Epithelial cell of prostate (primary cell): Measurements from ENCODE around the gene IARS2.
"Not testable (repeated sequence)": the region's sequence is repeated elsewhere in the genome, so short reads cannot be mapped to it uniquely, and the experiment has no call there.

Experiments used
- DNase-seq: peaks from one replicate; pipeline ENCODE4 v3.0.0-alpha.2; 2011; ENCODE audit warnings: low read depth, low spot score
- H3K27ac ChIP-seq: fragments of 450-650 bp; 2 replicates; pipeline ENCODE4 v1.5.1; 2017; ENCODE audit warnings: mild to moderate bottlenecking

The IARS2 gene

DNA sequence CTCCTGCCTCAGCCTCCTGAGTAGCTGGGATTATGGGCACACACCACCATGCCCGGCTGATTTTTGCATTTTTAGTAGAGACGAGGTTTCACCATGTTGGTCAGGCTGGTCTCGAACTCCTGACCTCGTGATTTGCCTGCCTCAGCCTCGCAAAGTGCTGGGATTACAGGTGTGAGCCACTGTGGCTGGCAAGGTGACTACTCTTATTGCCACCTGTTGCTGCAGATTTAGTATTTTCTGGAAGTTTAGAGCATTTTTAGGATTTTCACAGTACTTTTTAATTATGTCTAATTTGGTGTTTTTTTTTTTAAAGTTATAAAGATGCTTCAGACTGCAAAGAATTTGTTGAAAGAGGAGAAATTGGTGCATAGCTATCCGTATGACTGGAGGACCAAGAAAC is 16.5 kb downstream of the IARS2 start:
- not testable (repeated sequence) for H3K27ac ChIP-seq, DNase-seq

DNA sequence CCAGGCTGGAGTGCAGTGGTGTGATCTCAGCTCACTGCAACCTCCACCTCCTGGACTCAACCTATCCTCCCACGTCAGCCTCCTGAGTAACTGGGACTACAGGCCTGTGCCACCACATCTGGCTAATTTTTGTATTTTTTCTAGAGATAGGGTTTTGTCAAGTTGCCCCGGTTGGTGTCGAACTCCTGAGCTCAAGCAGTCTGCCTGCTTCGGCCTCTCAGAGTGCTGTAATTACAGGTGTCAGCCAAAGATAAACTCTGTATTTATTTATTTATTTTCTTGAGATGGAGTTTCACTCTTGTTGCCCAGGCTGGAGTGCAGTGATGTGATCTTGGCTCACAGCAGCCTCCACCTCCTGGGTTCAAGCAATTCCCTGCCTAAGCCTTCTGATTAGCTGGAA is 18.7 kb downstream of the IARS2 start:
- DNase-seq, H3K27ac ChIP-seq: not testable (repeated sequence)

DNA sequence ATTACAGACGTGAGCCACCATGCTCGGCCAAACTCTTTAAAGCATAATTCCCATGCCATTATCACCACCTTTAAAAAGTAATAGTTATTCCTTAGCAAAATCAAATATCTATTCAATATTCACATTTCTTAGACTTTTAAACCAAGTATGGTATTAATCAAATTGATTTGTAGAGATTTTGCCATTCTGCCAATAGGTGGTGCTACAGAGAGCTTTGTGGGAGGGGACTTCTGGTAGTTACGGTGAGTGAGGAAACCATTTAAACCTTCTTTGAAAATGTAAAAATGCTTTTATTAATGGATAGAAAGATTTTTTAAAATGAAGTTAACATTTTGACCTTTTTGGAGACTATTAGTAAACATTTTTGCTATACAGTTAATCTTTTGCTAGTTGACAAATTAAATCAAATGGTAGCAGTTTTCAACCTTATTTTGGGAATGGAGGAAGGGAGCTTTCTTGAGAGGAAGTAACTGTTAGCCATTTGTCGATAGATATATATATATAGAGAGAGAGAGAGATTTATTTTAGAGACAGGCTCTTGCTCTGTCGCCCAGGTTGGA is 19.3 kb downstream of the IARS2 start:
- H3K27ac ChIP-seq: no peak overlapping the region
- DNase-seq: no peak

DNA sequence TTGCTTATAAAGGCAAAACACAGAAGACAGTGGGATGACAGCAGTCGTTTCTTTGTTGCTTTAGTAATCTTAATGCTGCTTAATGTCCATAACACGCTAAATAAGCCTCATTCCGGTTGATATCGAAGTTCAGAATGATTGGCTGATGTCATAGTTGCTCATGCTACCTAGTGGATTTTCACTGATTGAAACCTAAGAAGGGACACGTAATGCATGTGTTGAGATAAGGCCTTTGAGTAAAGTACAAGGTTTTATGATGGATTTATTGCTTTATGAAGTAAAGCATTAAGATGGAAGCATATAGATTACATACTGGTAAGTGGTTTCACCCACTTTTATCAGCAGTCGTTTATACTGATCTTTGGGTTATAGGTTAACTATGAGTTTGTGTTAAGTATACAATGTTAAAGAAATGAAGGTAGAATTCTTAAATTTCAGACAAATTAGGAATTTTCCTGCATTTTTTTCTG is 25.1 kb downstream of the IARS2 start:
- no peak for DNase-seq
- H3K27ac ChIP-seq: no peak overlapping the region

DNA sequence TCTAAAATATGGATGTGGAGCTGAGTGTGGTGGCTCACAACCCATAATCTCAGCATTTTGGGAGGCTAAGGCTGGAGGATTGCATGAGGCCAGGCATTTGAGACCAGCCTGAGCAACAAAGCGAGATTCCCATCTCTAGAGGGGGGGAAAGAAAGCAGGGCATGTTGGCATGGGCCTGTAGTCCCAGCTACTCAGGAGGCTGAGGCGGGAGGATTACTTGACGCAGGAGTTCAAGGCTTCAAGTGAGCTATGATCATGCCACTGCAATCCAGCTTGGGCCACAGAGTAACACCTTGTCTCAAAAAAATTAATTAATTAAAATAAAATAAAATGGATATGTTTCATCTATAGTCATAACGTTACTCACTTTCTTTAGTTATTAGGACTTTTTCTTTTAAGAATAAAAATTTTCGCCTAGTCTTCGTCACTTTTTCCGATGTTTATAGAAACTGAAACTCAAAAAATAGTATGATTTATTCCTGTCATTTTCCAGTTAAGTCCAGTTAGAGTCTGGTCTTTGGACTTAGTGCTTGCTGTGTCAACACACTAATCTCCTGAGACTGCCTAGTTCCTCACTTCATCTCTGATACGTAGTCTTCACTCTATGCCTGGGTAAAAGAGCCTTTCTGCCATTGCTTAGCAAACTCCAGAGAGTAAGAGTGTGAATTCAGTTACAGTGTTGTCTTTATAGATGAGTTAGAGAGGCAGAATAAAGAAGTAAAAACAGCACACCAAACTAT is 28.0 kb downstream of the IARS2 start:
- no peak overlapping the region for H3K27ac ChIP-seq
- no peak for DNase-seq

DNA sequence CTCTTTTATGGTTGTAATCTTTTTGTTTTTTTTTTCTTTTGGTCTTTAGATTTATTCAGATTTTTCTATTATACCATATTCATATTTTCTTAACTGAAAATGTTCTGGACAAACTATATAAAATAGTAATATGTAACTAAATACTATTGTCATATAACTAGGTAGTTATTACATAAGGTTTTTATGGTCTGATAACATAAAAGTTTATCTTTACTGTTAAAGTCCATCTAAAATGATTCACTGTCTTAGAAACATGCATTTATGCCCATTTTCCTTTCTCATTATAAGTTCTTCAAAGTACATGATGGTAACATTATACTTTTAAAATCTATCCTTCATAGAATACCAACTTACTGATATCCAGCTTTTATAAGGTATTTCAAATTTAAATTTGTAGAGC is 29.1 kb downstream of the IARS2 start:
- DNase-seq: no peak
- H3K27ac ChIP-seq: no peak overlapping the region

DNA sequence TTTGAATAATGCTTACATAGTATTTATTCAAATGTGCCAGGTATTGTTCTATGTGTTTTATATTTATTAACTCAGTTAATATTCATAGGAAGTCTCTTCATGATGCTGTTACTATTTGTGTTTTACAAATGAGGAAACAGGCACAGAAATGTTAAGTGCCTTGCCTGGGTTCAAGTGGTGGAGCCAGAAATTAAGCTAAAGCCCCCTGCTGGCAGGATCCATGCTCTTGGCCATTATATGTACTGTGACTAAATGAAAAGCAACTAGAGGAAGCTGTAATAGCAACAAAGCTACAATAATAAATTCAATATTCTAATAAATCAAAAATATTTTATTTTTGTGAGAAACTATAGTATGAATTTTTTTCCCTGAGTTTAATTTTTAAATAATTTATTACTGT is 30.0 kb downstream of the IARS2 start:
- no peak overlapping the region for H3K27ac ChIP-seq
- DNase-seq: no peak

DNA sequence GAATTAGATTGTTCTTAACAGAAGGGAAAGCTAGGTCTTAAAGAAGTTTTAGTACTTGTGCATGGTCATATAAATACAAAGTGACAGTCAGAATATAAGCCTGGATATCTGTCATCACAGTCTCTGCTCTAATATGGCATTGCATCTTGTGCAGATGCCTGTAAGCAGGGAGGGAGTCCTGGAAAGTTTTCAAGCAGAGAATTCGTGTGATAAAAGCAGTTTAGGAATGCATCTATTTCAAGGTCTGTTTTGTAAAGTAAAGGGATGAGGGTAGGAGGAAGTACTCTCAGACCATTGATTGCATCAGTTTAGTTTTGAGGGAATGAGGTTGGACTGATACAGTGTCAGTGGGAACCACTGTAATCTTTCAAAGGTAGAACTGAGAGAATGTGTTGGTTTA is 30.6 kb downstream of the IARS2 start:
- no peak overlapping the region for H3K27ac ChIP-seq
- no peak for DNase-seq

DNA sequence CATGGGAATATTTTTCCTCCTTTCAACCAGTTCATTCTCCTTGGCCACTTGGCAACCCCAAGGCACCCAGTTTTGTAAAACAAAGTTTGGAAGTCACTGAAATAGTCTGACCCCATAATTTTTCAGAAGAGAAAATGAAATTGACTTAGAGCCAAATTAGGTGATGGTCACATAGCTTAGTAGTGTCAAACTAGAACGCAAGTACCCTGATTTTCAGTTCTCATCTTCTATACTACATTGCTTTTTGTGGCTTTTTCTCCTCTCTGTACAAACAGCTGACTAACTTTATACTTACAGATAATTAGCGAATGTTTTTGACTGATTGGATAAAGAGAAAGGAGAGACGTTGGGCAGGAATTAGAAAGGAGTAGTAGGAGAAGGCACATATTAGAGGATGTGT is 33.1 kb downstream of the IARS2 start:
- H3K27ac ChIP-seq: no peak overlapping the region
- DNase-seq: no peak

DNA sequence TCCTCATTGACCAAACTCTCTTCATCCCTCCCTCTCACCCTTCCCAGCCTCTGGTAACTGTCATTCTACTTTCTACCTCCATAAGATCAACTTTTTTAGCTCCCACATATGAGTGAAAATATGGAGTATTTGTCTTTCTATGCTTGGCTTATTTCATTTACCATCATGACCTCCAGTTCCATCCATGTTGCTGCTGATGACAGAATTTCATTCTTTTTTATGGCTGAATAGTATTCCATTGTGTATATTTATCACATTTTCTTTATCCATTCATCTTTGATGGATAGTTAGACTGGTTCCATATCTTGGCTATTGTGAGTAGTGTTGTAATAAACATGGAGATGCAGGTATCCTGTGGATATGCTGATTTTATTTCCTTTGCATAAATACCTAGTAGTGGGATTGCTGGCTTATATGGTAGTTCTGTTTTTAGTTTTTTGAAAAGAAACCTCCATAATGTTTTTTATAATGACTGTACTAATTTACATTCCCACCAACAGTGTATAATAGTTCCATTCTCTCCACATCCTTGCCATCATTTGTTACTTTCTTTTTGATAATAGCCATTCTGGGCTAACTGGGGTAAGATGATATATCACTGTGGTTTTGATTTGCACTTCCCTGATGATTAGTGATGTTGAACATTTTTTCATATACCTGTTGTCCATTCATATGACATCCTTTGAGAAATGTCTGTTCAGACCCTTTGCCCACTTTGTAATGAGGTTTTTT is 35.7 kb downstream of the IARS2 start:
- DNase-seq: no peak
- no peak overlapping the region for H3K27ac ChIP-seq

DNA sequence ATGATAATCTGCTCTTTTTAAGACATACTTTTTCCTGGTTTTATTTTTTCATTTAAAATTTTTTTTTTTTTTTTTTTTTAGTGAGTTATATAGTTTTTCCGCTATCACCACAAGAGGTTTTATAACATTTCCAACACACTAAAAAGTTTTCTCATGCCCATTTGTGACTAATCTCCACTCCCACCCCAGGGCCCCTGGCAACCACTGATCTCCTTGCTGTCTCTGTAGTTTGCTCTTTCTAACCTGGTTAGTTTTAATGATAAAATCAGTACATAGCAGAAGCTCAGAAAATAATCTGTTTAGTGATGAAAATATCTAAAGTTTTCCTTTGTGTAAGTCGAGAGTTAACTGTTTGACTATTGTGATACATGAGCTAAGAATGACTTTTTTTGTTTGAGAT is 41.8 kb downstream of the IARS2 start:
- DNase-seq: no peak
- H3K27ac ChIP-seq: no peak overlapping the region

DNA sequence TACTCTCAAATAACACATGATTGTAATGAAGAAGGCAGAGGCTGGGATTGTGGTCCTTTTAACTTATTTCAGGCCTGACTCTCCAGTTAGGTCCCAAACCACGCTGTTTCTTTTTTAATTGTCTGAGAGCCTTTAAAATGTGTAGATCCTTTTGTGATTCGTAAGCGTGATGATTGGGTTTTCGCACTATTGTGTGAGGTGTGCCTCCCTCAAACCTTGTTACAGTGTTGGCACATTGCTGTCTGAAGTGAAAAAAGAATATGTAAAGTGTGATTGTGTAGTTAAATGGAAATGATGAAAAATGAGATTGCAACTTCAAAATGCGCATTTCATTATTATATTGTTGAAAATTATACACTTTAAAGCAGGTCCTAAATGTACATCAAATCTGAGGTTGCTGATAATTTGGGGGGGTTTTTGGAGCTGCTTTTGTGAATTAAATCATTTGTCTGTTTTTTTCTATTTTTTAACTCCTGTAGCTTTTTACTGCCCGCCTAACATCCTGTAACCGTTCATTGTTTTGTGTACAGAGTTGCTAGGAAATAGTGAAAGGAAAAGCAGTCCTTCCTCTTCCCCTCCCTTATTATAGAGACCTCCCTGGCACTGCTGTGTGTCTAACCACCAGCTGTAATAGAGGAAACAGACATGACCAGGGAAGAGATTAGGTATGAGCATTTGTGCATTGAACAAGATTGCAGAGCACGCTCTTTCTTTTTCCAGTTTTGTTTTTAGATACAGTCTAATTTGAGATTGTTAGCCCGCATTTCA is 43.3 kb downstream of the IARS2 start:
- H3K27ac ChIP-seq: no peak overlapping the region
- DNase-seq: no peak

DNA sequence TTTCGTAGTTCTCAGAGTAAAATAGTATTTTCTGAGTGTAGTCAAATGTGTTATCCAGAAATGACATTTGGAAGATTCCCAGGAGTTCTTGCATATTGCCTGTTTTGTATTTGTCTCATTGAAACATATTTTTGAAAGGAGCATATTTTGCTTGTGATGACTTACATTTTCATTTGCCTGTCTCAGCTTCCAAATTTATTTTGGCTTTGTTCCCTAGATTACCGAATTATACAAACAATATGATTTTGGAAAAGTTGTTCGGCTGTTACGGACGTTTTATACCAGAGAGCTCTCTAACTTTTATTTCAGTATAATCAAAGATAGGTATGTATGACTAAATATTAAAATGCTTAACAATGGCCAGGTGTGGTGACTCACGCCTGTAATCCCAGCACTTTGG is 46.0 kb downstream of the IARS2 start:
- DNase-seq: no peak
- H3K27ac ChIP-seq: no peak overlapping the region

DNA sequence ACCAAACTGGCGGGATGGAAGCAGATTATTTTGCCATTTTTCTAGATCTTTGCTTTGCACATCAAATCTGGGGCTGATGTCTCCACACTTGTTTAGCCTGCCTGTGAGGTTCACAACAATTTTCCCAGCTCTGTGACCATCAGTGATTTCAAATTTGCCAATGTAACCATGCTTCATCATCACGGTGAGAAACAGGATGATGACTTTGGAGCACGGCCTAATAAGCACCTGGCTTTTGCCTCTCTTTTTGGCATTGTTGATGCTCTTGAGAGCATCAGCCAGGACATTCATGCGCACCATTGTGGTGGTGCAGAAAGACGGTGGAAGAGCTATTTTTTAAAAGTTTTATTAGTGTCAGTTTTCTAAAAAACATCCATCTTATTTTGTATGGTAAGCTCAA is 50.1 kb downstream of the IARS2 start:
- no peak overlapping the region for H3K27ac ChIP-seq
- no peak for DNase-seq

DNA sequence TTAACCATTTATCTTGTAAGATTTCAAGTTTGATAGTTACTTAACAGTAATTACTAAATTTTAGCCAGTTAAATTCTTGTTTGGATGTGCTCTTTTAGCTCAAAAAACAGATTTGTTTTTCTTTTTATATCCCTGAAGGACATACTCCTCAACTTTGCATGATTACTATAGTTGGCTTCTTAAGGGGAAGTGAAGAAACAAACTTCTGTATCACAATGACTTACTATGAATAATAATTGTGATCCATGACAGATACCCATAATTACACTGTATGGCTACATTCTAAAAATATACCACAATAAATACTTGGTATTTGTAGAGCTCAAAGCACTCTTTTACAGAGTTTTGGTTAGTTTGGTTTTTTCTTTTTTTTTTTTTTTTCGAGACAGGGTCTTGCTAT is 55.8 kb downstream of the IARS2 start:
- no peak overlapping the region for H3K27ac ChIP-seq
- DNase-seq: no peak

DNA sequence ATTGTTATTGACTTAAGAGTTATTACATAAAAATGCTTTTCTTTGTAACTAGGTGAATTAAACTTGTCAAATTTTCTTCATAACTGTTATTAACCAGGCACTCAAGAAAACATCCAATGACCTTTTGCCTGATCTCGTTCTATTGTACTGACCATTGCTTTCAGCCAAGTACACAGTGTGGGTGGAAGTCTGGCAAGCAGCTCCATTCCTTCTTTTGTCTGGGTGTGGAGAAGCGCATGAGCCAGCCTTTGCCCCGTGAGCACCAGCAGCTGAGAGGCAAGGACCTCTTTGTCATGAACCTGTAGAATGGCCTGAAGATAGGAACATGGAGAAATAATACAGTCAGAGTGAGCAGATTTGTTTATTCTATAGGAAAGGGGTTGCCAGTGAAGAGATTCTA is 57.5 kb downstream of the IARS2 start:
- H3K27ac ChIP-seq: no peak overlapping the region
- no peak for DNase-seq

DNA sequence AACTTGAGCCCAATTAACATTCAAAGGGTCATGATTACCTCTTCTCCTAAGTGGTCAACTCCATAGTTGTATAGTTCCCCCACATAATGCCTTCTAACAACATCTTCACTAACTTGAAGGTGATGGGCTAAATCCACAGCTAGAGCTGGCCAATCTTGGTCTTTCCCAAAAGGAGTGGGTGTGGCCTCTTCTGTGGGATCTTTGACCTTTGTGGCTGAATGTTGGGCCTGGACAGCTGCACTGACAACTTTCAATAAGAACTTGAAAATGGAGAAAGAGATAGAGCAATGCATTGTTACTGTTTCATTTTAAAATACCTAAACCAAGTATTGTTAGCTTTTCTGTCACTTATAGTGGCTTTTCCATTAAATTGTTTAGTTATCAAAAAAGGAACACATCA is 59.2 kb downstream of the IARS2 start:
- no peak for DNase-seq
- no peak overlapping the region for H3K27ac ChIP-seq

DNA sequence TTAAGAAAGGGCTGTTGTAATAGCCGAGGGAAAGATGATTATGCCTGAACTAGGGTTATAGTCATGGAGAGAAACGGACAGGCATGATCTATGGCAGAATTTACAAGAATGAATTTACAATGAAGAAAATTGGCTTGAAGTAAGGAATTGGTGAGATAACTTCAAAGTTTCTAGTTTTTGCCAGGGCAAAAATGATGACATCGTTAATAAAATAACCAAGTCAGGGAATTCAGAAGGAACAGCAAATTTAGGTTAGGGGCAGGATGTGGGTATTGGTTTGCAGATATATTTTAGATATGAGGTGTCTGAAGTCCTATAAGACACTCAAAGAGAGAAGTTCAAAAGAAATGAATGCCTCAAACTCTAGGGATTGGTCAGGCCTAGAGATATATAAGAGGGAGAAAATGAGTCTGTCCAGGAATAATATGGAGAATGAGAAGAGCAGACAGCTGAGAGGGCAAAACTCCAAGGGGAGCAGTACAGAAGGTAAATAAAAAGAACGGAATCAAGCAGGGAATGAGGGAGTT is 62.8 kb downstream of the IARS2 start:
- DNase-seq: no peak
- no peak overlapping the region for H3K27ac ChIP-seq

DNA sequence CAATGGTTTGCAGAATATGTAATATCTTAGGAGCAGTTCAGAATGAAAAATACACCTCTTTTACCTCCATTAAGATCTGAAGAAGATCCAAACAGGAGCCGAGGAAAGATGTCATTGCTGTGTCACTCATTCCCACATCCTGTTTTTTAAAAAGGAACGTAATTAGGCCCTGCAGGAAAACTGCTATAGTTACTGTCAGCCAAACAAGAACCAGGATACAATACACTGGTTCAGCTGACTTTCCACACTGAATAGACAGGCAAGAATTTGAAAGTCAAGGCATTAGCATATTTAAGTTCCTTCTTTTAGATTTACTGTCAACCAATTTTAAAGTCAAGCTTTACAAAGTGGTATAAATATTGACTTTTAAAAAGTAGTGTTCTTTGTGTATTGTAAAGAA is 63.8 kb downstream of the IARS2 start:
- no peak for DNase-seq
- H3K27ac ChIP-seq: no peak overlapping the region

DNA sequence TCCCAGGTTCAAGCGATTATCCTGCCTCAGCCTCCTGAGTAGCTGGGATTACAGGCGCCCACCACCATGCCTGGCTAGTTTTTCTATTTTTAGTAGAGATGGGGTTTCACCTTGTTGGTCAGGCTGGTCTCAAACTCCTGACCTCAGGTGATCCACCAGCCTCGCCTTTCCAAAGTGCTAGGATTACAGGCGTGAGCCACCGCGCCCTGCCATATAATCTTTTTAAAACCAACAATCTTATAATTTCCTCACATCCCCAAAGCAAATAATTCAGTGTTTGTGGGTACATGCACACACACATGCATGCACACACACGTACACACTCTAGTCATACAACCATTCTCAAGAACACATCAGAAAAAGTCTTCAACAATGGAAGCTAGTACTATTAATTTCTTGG is 64.6 kb downstream of the IARS2 start:
- DNase-seq: not testable (repeated sequence)

DNA sequence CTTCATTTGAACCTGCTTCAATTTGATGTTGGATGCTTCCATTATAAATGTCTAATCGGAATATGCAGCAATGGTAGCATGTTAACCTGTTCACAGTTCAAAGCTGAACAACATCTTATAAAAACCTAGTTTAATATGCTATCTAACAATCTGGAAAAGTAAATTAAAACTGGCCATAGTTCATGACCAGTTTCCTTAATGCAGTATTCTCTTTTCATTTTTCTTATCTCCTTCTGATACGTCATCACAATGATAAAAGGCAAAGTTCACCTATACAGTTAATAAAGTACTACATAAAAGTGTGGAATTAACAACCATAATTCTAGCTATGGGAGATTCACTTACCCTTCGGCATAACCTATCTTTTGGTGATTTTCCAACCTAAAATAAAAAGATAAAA is 65.1 kb downstream of the IARS2 start:
- H3K27ac ChIP-seq: no peak overlapping the region
- DNase-seq: no peak

More for the DNA sequence above, 64.6 kb downstream of the IARS2 start:
- not testable (repeated sequence) for H3K27ac ChIP-seq
